T-helper 17 cell (primary cell): ENCODE measurements around the gene VNN1. TPM values are rescaled to one million over a fixed set of nuclear protein-coding genes. Genes with fewer than 3 reads are reported as not detected.
A peak's percentile ranks its signal among the peaks of the same experiment; 100 is the strongest.
"Not testable (repeated sequence)": the region's sequence is repeated elsewhere in the genome, so short reads cannot be mapped to it uniquely, and the experiment has no call there.

ENCODE experiments used
- ATAC-seq: fragments of 150-1000 bp; cut with Tn5 transposase; 2 replicates; pipeline ENCODE4 v1.10.0; 2021; ENCODE audit warnings: mild to moderate bottlenecking, moderate library complexity
- DNase-seq, 3 donors: peaks; one replicate each; pipeline versions ENCODE4 v3.0.0 to v3.0.0-alpha.2; 2020 to 2021
- H3K9me3 ChIP-seq: one replicate; pipeline ENCODE4 v1.7.0; 2013; ENCODE audit warnings: low read length, mild to moderate bottlenecking; ENCODE audit not compliant: control insufficient read depth, poor library complexity, severe bottlenecking
- H3K27ac Mint-ChIP-seq: one replicate; pipeline ENCODE4 v1.8.0; 2022; ENCODE audit warnings: mild to moderate bottlenecking, moderate library complexity, mixed read lengths
- H3K27me3 Mint-ChIP-seq: one replicate; pipeline ENCODE4 v1.8.0; 2022; ENCODE audit warnings: mixed read lengths
- H3K36me3 Mint-ChIP-seq: one replicate; pipeline ENCODE4 v1.8.0; 2022; ENCODE audit warnings: low read depth, mixed read lengths
- H3K4me1 Mint-ChIP-seq: one replicate; pipeline ENCODE4 v1.8.0; 2022; ENCODE audit warnings: mild to moderate bottlenecking, mixed read lengths
- H3K4me3 Mint-ChIP-seq: one replicate; pipeline ENCODE4 v1.8.0; 2022; ENCODE audit warnings: mild to moderate bottlenecking, moderate library complexity, mixed read lengths
- total RNA-seq, 4 donors: library from RNA in 2 of 4; stranded (reverse) in 2 of 4; gene quantifications; one replicate each; pipeline ENCODE4 v1.2.3 and lab custom pipeline; 2022 to 2026

The VNN1 gene
- total RNA-seq, 2 donors from 2014 or later: 0.22 to 0.42 TPM

DNA sequence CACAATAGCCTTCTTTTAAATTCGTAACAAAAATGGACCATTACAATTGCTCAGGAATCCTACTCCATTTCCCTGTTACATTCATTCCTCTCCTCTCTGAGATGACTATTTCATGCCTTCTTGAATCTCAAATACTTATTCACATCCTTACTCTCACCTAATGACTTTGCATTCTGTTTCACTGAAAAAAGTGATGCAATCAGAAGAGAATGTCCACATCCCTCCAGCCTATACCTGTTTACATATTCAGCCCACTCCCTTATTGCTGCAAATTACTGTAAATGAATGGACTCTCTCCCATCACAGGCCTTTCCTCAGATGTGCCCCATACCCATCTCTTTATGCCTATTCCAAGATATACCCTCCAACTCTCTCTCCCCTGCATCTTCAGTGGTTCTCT, 63.4 kb downstream of the VNN1 start:
- Mint-ChIP-seq H3K27ac (no peak overlapping the region), H3K4me1 (peaks cover 3% of the 10 kb centered on the region)
- no peak for ATAC-seq

GRCh38 chr6:132648828-132649227, 65.0 kb downstream of the VNN1 start:
- ATAC-seq: no peak
- Mint-ChIP-seq H3K4me1 (peaks cover 3% of the 10 kb centered on the region), H3K36me3 (no peaks in the 10 kb centered on the region), H3K27ac (no peak overlapping the region), H3K27me3 (no peaks in the 10 kb centered on the region), H3K4me3 (no peak overlapping the region)
- no peaks in the 10 kb centered on the region for H3K9me3 ChIP-seq
- no peak for DNase-seq

More for the DNA sequence above, 63.4 kb downstream of the VNN1 start:
- Mint-ChIP-seq H3K4me3 (no peak overlapping the region), H3K27me3 (peaks cover 2% of the 10 kb centered on the region), H3K36me3 (no peaks in the 10 kb centered on the region)
- H3K9me3 ChIP-seq: no peaks in the 10 kb centered on the region
- no peak for DNase-seq

GRCh38 chr6:132648356-132648755, 65.5 kb downstream of the VNN1 start:
- ATAC-seq: peak; percentile 80
- Mint-ChIP-seq H3K36me3 (no peaks in the 10 kb centered on the region), H3K4me3 (no peak overlapping the region), H3K4me1 (peaks cover 3% of the 10 kb centered on the region), H3K27me3 (no peaks in the 10 kb centered on the region), H3K27ac (no peak overlapping the region)
- H3K9me3 ChIP-seq: no peaks in the 10 kb centered on the region
- no peak for DNase-seq

DNA sequence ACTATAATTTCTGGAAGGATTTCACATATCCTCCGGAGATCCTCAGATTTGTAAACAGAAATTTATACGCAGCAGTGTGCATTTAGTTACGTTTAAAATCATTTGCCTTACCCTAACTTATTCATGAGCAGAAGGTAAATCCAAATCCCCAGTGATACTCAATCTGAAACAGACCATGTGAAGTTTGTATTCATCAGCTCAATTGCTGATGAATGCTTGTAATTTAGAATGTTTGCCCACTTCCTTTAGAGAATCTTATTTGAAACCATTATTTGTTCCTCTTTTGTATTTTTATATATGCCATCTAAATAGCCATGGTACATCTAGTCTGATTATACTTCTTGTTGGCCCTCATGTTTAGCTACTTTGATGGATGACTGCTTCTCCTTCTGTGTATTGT, 70.3 kb downstream of the VNN1 start:
- peaks cover 5% of the 10 kb centered on the region for H3K4me1 Mint-ChIP-seq
- H3K9me3 ChIP-seq: no peaks in the 10 kb centered on the region
- no peaks in the 10 kb centered on the region for H3K27me3 Mint-ChIP-seq
- no peak overlapping the region for H3K4me3 Mint-ChIP-seq
- DNase-seq: no peak
- ATAC-seq: no peak
- H3K27ac Mint-ChIP-seq: no peak overlapping the region
- H3K36me3 Mint-ChIP-seq: no peaks in the 10 kb centered on the region

DNA sequence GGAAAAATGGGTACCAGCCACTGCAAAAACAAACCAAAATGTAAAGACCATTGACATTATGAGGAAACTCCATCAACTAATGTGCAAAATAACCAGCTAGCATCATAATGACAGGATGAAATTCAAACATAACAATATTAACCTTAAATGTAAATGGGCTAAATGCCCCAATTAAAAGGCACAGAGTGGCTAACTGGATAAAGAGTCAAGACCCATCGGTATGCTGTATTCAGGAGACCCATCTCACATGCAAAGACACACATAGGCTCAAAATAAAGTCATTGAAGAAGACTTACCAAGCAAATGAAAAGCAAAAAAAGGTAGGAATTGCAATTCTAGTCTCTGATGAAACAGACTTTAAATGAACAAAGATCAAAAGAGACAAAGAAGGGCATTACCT, 76.7 kb downstream of the VNN1 start:
- H3K27ac Mint-ChIP-seq, H3K4me1 Mint-ChIP-seq, H3K36me3 Mint-ChIP-seq, H3K9me3 ChIP-seq, DNase-seq, ATAC-seq, H3K4me3 Mint-ChIP-seq: not testable (repeated sequence)
- peaks cover 17% of the 10 kb centered on the region for H3K27me3 Mint-ChIP-seq

DNA sequence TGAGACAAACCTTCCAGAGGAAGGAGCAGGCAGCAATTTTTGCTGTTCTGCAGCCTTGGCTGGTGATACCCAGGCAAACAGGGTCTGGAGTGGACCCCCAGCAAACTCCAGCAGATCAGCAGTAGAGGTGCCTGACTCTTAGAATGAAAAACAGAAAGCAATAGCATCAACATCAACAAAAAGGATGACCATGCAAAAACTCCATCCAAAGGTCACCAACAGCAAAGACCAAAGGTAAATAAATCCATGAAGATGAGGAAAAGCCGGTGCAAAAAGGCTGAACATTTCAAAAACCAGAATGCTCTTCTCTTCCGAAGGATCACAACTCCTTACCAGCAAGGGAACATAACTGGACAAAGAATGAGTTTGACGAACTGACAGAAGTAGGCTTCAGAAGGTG, 77.9 kb downstream of the VNN1 start:
- not testable (repeated sequence) for H3K36me3 Mint-ChIP-seq, H3K4me1 Mint-ChIP-seq, H3K9me3 ChIP-seq, H3K27ac Mint-ChIP-seq, ATAC-seq, DNase-seq, H3K4me3 Mint-ChIP-seq
- H3K27me3 Mint-ChIP-seq: peaks cover 20% of the 10 kb centered on the region

DNA sequence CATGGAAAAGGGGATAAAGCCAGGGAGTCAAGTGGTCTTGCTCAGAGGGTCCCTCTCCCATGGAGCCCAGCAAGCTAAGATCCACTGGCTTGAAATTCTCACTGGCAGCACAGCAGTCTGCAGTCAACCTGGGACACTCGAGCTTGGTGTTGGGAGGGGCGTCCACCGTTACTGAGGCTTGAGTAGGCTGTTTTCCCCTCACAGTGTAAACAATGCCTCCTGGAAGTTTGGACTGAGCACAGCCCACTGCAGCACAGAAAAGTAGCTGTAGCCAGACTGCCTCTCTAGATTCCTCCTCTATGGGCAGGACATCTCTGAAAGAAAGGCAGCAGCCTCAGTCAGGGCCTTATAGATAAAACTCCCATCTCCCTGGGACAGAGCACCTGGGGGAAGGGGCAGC, 78.6 kb downstream of the VNN1 start:
- DNase-seq, H3K36me3 Mint-ChIP-seq, H3K27ac Mint-ChIP-seq, H3K4me1 Mint-ChIP-seq, ATAC-seq, H3K4me3 Mint-ChIP-seq, H3K9me3 ChIP-seq: not testable (repeated sequence)
- H3K27me3 Mint-ChIP-seq: peaks cover 25% of the 10 kb centered on the region

- H3K4me3 Mint-ChIP-seq: no peak overlapping the region
- H3K36me3 Mint-ChIP-seq: peaks cover 2% of the 10 kb centered on the region
- no peak for DNase-seq
- H3K27me3 Mint-ChIP-seq: peaks cover 25% of the 10 kb centered on the region
- H3K4me1 Mint-ChIP-seq: peaks cover 3% of the 10 kb centered on the region
- no peaks in the 10 kb centered on the region for H3K9me3 ChIP-seq
- no peak overlapping the region for H3K27ac Mint-ChIP-seq
- no peak for ATAC-seq
Measured at GRCh38 chr6:132634796-132635195, 79.1 kb downstream of the VNN1 start.

- DNase-seq (no peak), ATAC-seq (no peak)
- Mint-ChIP-seq H3K4me3 (no peak overlapping the region), H3K27ac (no peak overlapping the region), H3K36me3 (peaks cover 2% of the 10 kb centered on the region), H3K27me3 (peaks cover 25% of the 10 kb centered on the region), H3K4me1 (no peaks in the 10 kb centered on the region)
- no peaks in the 10 kb centered on the region for H3K9me3 ChIP-seq
Measured at GRCh38 chr6:132633362-132633761, 80.5 kb downstream of the VNN1 start.

Other genes starting within 250 kb of the VNN1 start
- 10 to 100 TPM; 17.3 to 18.4 TPM for gene STX7, start 200.9 kb downstream of the VNN1 start, total RNA-seq
- not detected for gene TAAR9, start 175.8 kb downstream of the VNN1 start, total RNA-seq
- gene TAAR8, start 161.4 kb downstream of the VNN1 start, total RNA-seq: not detected
- not detected for gene TAAR6, start 143.7 kb downstream of the VNN1 start, total RNA-seq
- gene TAAR5, start 124.3 kb downstream of the VNN1 start, total RNA-seq: not detected
- not detected for gene TAAR2, start 89.8 kb downstream of the VNN1 start, total RNA-seq
- not detected for gene TAAR1, start 54.9 kb downstream of the VNN1 start, total RNA-seq
- gene VNN2, start 43.8 kb upstream of the VNN1 start, total RNA-seq: 1 to 10 TPM; 2.1 to 5.2 TPM
- 1 to 10 TPM; 8.6 to 9.1 TPM for gene SLC18B1, start 84.6 kb upstream of the VNN1 start, total RNA-seq
- 1,000 to 10,000 TPM; 2,264 to 2,344 TPM for gene RPS12, start 100.5 kb upstream of the VNN1 start, total RNA-seq